Activated CD8-positive, alpha-beta memory T cell treated with anti-CD3 and anti-CD28 coated beads for 24 hours (primary cell): ENCODE data around the gene BCL2L11.
"Not testable (repeated sequence)": the region's sequence is repeated elsewhere in the genome, so short reads cannot be mapped to it uniquely, and the experiment has no call there.

Experiments used
- DNase-seq: peaks from one replicate; pipeline ENCODE4 v3.0.0-alpha.2; 2020

BCL2L11 gene

GRCh38 chr2:111120253-111121027 lies at the start of gene BCL2L11:
TSS of gene BCL2L11 (plus strand) at chr2:111120914. CDS start at chr2:111123746, 2,832 bp downstream.
- DNase-seq: peak; percentile 96

- DNase-seq: no peak
Measured at GRCh38 chr2:111071600-111072171, 49.0 kb upstream of the BCL2L11 start.

GRCh38 chr2:111072220-111072871 lies 48.4 kb upstream of the BCL2L11 start:
- no peak for DNase-seq

- DNase-seq: not testable (repeated sequence)
Measured at GRCh38 chr2:111082659-111083058, 38.1 kb upstream of the BCL2L11 start.

GRCh38 chr2:111091811-111092211 lies 28.9 kb upstream of the BCL2L11 start:
- DNase-seq: no peak

GRCh38 chr2:111094691-111095090 lies 26.0 kb upstream of the BCL2L11 start:
- no peak for DNase-seq

GRCh38 chr2:111095434-111095833 lies 25.3 kb upstream of the BCL2L11 start:
- no peak for DNase-seq

- no peak for DNase-seq
Measured at GRCh38 chr2:111099402-111099801, 21.3 kb upstream of the BCL2L11 start.

GRCh38 chr2:111100087-111100764 lies 20.5 kb upstream of the BCL2L11 start:
- DNase-seq: no peak

- no peak for DNase-seq
Measured at GRCh38 chr2:111100765-111101162, 19.9 kb upstream of the BCL2L11 start.

- DNase-seq: no peak
Measured at GRCh38 chr2:111101592-111101991, 19.1 kb upstream of the BCL2L11 start.

GRCh38 chr2:111102216-111102615 lies 18.5 kb upstream of the BCL2L11 start:
- no peak for DNase-seq

- no peak for DNase-seq
Measured at GRCh38 chr2:111105926-111106325, 14.8 kb upstream of the BCL2L11 start.

GRCh38 chr2:111106706-111107105 lies 14.0 kb upstream of the BCL2L11 start:
- DNase-seq: no peak

- DNase-seq: no peak
Measured at GRCh38 chr2:111108745-111109271, 11.9 kb upstream of the BCL2L11 start.

GRCh38 chr2:111111101-111111755 lies 9.5 kb upstream of the BCL2L11 start:
- no peak for DNase-seq

GRCh38 chr2:111113838-111114237 lies 6.9 kb upstream of the BCL2L11 start:
- DNase-seq: no peak

GRCh38 chr2:111116011-111116746 lies 4.5 kb upstream of the BCL2L11 start:
- no peak for DNase-seq

- peak; percentile 80 for DNase-seq
Measured at GRCh38 chr2:111116843-111117597, 3.7 kb upstream of the BCL2L11 start.

- DNase-seq: peak; percentile 73
Measured at GRCh38 chr2:111117598-111118480, 2.9 kb upstream of the BCL2L11 start.
